ENCODE results near the gene STMN3. TPM values are rescaled to one million over a fixed set of nuclear protein-coding genes. Genes with fewer than 3 reads are reported as not detected.

The STMN3 gene
- total and polyA plus RNA-seq, 2 of the 8 experiments (the other 6 are each of a cell fraction or from before 2014, with no cell fraction given) = 51.5 to 63.1 TPM

DNA sequence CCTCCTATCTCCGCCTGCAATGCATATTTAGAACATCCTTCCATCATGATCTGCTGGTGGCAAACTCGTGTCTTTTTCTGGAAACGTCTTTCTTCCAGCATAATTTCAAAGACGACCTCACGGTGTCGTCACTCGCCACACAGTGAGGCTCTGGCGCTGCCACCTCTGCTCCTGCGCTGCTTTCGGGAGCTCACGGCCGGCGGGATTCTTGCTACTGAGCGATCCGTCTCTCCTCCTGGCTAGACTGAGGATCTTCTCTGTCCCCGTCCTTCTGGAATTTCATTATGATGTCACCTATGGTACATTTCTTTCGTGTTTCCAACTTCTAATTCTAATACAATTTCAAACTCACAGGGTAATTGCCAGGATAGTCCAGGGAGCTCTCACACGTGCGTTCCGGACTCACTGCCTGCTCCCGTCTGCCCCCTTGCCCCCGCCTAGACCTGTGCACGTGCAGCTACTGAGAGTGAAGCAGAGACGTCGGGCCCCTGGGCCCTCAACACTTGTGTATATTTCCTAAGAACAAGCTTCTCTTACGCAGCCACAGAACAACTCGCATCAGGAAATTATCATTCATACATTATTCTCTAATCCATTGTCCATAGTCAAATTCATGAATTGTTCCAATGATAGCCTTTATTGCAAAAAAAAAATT lies 53.7 kb downstream of the STMN3 start:
- no peak overlapping the region for H3K56ac ChIP-seq (replicated peaks; ENCODE audit: insufficient read length, low read depth, low read length)
- H2BK12ac ChIP-seq (ENCODE audit: low read depth, low read length) = no peak overlapping the region
- no peak overlapping the region for H4K5ac ChIP-seq (ENCODE audit: insufficient read length, low read depth, low read length)
- WGBS, 2 experiments (ENCODE audit: extremely low coverage in 1 of 2, insufficient coverage in 1 of 2, insufficient read length in 1 of 2, insufficient replicate concordance in 2 of 2, low coverage in 1 of 2, low lambda C conversion rate in 2 of 2, missing lambda C conversion rate in 1 of 2) = 89% methylated on average over 27 of the region's 27 CpGs; no CpG with 5 or more reads in 1 of the 2 experiments
- no peak overlapping the region for H3K9ac ChIP-seq (replicated peaks in 1 of 4; ENCODE audit: extremely low read depth in 1 of 4, low read depth in 3 of 4, low read length in 3 of 4)
- H2AFZ ChIP-seq (ENCODE audit: low read length) = no peak overlapping the region
- DNase-seq (ENCODE audit: low read depth in 1 of 2, low spot score in 2 of 2) = no peak
- no peak overlapping the region; the same call in 1 of the 2 replicates for H4K8ac ChIP-seq (ENCODE audit: extremely low read depth, insufficient read depth, low read length)
- H2BK15ac ChIP-seq (ENCODE audit: low read length) = no peak overlapping the region
- TF ChIP-seq RFX5 (IDR thresholded peaks at IDR 0.05; ENCODE audit: borderline replicate concordance, low read depth, low read length) = no peak
- TF ChIP-seq RBBP5 (IDR thresholded peaks at IDR 0.05; ENCODE audit: borderline replicate concordance, low read depth, low read length) = no peak
- TF ChIP-seq SUZ12 (IDR thresholded peaks at IDR 0.05; ENCODE audit: low read length) = no peak
- no peak for TF ChIP-seq SAP30 (IDR thresholded peaks at IDR 0.05; ENCODE audit: insufficient read depth, insufficient replicate concordance, low read length)
- no peak for TF ChIP-seq EP300 (IDR thresholded peaks at IDR 0.05; ENCODE audit: borderline replicate concordance in 1 of 2, low read depth in 2 of 2, low read length in 2 of 2)
- TF ChIP-seq BRCA1 (IDR thresholded peaks at IDR 0.05; ENCODE audit: low read depth, low read length) = no peak
- no peak for TF ChIP-seq ASH2L (IDR thresholded peaks at IDR 0.05; ENCODE audit: low read length)
- TF ChIP-seq JUN (IDR thresholded peaks at IDR 0.05; ENCODE audit: low read depth, low read length) = no peak
- TF ChIP-seq POLR2A (IDR thresholded peaks at IDR 0.05; ENCODE audit: control extremely low read depth in 1 of 2, low read depth in 2 of 2, low read length in 2 of 2) = no peak
- TF ChIP-seq HDAC6 (IDR thresholded peaks at IDR 0.05; ENCODE audit: low read depth, low read length) = no peak
- no peaks in the 10 kb centered on the region for H3K27me3 ChIP-seq (replicated peaks in 1 of 4; ENCODE audit: control insufficient read depth in 3 of 4, extremely low read depth in 1 of 4, insufficient read depth in 3 of 4, low read length in 3 of 4)
- H2BK20ac ChIP-seq (ENCODE audit: low read length) = no peak overlapping the region
- CTCF ChIA-PET (ENCODE audit: partially characterized antibody) = interaction anchor here (0.7 to 2.9 kb wide), 6 partner anchors 11 to 423 kb away, joined by 3 to 13 read pairs (median 4); no protein-coding TSS in a partner anchor
- H3K23me2 ChIP-seq (ENCODE audit: low read depth, low read length) = no peaks in the 10 kb centered on the region
- H2AK5ac ChIP-seq (ENCODE audit: low read depth, low read length) = no peak overlapping the region
- no peak overlapping the region for H3K4me3 ChIP-seq (ENCODE audit: extremely low read depth in 1 of 4, insufficient read depth in 2 of 4, low read depth in 3 of 4, low read length in 4 of 4)
- H3K4ac ChIP-seq (replicated peaks; ENCODE audit: insufficient read length, low read depth, low read length) = no peak overlapping the region
- POLR2A ChIA-PET (ENCODE audit: partially characterized antibody) = interaction anchor here (1.4 kb wide), 1 partner anchor 28 kb away, joined by 3 read pairs; the partner anchor contains the start of gene GMEB2
- no peak overlapping the region for H3K14ac ChIP-seq (ENCODE audit: insufficient read length)
- no peak overlapping the region for H3K27ac ChIP-seq (ENCODE audit: low read depth, low read length)
- no peak overlapping the region for H3K4me2 ChIP-seq (ENCODE audit: insufficient read depth in 1 of 2, low read depth in 2 of 2, low read length in 2 of 2)
- H3K23ac ChIP-seq (ENCODE audit: insufficient read length) = no peak overlapping the region
- no peaks in the 10 kb centered on the region for H3K4me1 ChIP-seq (replicated peaks in 1 of 4; ENCODE audit: control insufficient read depth in 3 of 4, insufficient read depth in 4 of 4, low read length in 3 of 4)
- no peak overlapping the region for H2BK120ac ChIP-seq (replicated peaks; ENCODE audit: low read depth, low read length)
- no peaks in the 10 kb centered on the region for H3K9me3 ChIP-seq (ENCODE audit: insufficient read depth in 2 of 2, low read depth in 1 of 2, low read length in 1 of 2)
- H3K36me3 ChIP-seq (ENCODE audit: control insufficient read depth in 2 of 4, insufficient read depth in 4 of 4, low read length in 3 of 4) = peaks cover 9 to 27% (median 10%) of the 10 kb centered on the region in 4 experiments; a peak in 7 of 8 replicates
- H3K79me1 ChIP-seq (ENCODE audit: low read depth, low read length) = peaks cover 2% of the 10 kb centered on the region; the same call in 1 of the 2 replicates
- H2BK5ac ChIP-seq (ENCODE audit: low read depth, low read length) = no peak overlapping the region
- H4K20me1 ChIP-seq (replicated peaks in 1 of 2; ENCODE audit: control insufficient read depth in 1 of 2, insufficient read depth in 2 of 2, low read length in 2 of 2) = peaks cover 0 to 3% of the 10 kb centered on the region in 2 experiments
- H4K91ac ChIP-seq (replicated peaks; ENCODE audit: insufficient read length, low read length) = no peak overlapping the region
- no peak overlapping the region for H3K18ac ChIP-seq (ENCODE audit: extremely low read depth, low read length)
- no peak for FAIRE-seq
- no peaks in the 10 kb centered on the region for H3K79me2 ChIP-seq (ENCODE audit: control insufficient read depth in 1 of 2, insufficient read depth in 2 of 2, low read length in 2 of 2)

Data from H1 (cell line).